Mesodermal cell (in vitro differentiated cells): ENCODE results near the gene SLC50A1.
"Not testable (repeated sequence)": the region's sequence is repeated elsewhere in the genome, so short reads cannot be mapped to it uniquely, and the experiment has no call there.

Source experiments
- H3K27ac ChIP-seq: 2 replicates; pipeline ENCODE4 v1.7.0; 2013; ENCODE audit warnings: mild to moderate bottlenecking, low read depth, low read length, moderate library complexity; ENCODE audit not compliant: severe bottlenecking
- H3K36me3 ChIP-seq: 2 replicates; pipeline ENCODE4 v1.7.1; 2013; ENCODE audit warnings: mild to moderate bottlenecking, low read length, moderate library complexity; ENCODE audit not compliant: control insufficient read depth, insufficient read depth
- H3K4me1 ChIP-seq: one replicate; pipeline ENCODE4 v1.7.1; 2013; ENCODE audit warnings: mild to moderate bottlenecking, low read length; ENCODE audit not compliant: insufficient read depth, control insufficient read depth, poor library complexity, severe bottlenecking
- H3K4me3 ChIP-seq: 2 replicates; pipeline ENCODE4 v1.7.0; 2013; ENCODE audit warnings: low read length, control low read depth, mild to moderate bottlenecking; ENCODE audit not compliant: insufficient read depth, poor library complexity, severe bottlenecking; ENCODE audit errors: extremely low read depth
- H3K9me3 ChIP-seq: 2 replicates; pipeline ENCODE4 v1.7.1; 2013; ENCODE audit warnings: mild to moderate bottlenecking, low read length, moderate library complexity; ENCODE audit not compliant: control insufficient read depth
- WGBS, 2 experiments: methylation state at CpG; one replicate each; pipeline ENCODE4 v1.1.5; 2013; ENCODE audit warnings: missing lambda C conversion rate in 2 of 2; ENCODE audit not compliant: insufficient coverage in 2 of 2; 5-methylcytosine and 5-hydroxymethylcytosine counted together

The SLC50A1 gene

DNA sequence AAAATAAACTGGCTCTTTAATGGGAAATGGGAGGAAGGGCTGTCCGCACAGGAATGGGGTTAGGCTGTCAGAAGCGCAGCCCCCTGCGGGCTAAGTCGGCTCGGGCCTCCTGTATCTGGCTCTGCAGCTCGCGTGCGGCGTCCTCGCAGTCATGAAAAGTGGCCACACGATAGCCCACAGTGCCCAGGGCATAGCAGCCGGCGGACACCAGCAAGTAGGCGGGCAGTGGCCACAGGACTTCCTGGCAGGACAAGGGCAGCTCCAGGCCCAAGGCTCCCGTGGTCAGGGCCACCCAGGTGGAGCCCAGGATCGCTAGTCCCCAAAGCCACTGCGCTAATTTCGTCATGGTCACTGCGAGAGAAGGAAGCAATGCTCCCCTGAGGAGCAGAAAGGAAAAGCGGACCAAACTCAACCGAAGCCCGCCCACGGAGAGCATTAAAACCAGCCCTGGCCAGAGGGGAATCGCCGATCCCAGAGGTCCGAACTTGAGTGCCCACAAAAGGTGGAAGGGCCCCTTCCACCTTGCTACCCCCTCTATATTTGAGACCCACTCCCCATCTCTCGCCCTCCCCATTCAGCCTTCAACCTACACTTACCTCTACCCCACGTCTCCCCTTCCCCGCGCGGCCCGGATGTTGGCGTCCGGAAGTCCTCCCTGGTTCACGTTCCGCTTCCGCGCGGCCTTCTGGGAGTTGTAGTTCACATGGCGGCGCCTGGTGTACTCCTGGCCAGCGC, 4.4 kb downstream of the SLC50A1 start, which contains the start of gene DPM3:
Gene DPM3, minus strand, starts transcription at position 637 of the 735 bp plus-strand sequence. Its CDS starts 291 bp downstream, at position 346.
- Histone ChIP-seq H3K27ac (peak within 1 kb of the TSS; percentile 69), H3K36me3 (peaks cover 13% of the 10 kb centered on the region), H3K4me3 (peak within 1 kb of the TSS; percentile 96), H3K4me1 (peaks cover 6% of the 10 kb centered on the region), H3K9me3 (no peaks in the 10 kb centered on the region)
- WGBS, 2 experiments: 1 to 2% methylated on average over 41 of the region's 42 CpGs

DNA sequence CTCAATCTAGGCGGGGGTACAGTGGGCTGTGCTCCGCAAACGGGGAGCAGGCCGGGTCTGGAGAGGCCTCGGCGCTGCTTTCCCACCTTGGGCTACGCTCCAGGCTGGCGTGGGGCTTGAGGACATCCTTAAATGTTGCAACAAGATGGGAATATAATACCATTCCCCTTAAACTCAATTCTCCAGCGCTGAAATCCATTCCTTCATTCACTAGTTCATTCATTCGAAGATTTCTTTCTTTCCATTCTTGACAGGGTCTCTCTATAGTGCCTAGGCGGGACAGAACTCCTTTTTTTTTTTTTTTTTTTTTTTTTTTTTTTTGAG, 4.9 kb downstream of the SLC50A1 start:
- 0 to 4% methylated on average over 9 of the region's 11 CpGs for WGBS, 2 experiments
- no peak overlapping the region for H3K27ac ChIP-seq
- H3K4me1 ChIP-seq: peaks cover 6% of the 10 kb centered on the region
- peaks cover 13% of the 10 kb centered on the region for H3K36me3 ChIP-seq
- H3K4me3 ChIP-seq: peak overlapping the region; percentile 96
- H3K9me3 ChIP-seq: no peaks in the 10 kb centered on the region

DNA sequence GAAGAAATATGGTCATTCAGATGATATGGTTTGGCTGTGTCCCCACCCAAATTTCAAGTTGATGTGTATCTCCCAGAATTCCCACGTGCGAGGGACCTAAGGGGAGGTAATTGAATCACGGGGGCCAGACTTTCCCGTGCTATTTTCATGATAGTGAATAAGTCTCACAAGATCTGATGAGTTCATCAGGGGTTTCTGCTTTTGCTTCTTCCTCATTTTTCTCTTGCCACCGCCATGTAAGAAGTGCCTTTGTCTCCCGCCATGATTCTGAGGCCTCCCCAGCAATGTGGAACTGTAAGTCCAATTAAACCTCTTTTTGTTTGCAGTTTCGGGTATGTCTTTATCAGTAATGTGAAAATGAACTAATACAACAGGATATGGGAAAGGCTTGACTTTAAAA, 6.1 kb downstream of the SLC50A1 start:
- Histone ChIP-seq H3K4me3 (no peak overlapping the region), H3K9me3 (no peaks in the 10 kb centered on the region), H3K36me3 (peaks cover 13% of the 10 kb centered on the region), H3K27ac (no peak overlapping the region), H3K4me1 (peaks cover 5% of the 10 kb centered on the region)
- WGBS, 2 experiments: 92 to 96% methylated on average over 4 to 6 of the region's 7 CpGs

DNA sequence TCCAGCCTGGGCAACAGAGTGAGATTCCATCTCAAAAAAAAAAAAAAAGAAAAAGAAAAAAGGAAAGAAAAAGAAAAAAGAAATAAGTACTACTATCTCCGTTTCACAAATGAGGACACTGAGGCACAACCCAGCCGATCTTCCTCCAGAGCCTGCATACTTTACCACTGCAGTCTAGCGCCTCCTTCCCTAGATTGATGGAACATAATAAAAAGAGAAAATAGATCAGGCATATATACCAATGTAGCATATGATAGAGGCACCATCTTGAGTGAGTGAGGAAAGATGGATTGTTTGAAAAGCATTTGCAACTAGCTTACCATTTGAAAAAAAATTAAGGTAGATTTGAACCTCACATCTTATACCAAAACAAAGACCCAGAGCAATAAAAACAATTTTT, 9.8 kb downstream of the SLC50A1 start:
- Histone ChIP-seq H3K4me1 (no peaks in the 10 kb centered on the region), H3K9me3 (no peaks in the 10 kb centered on the region), H3K36me3 (no peaks in the 10 kb centered on the region), H3K27ac (no peak overlapping the region), H3K4me3 (no peak overlapping the region)
- no CpG with 5 or more reads among the region's 3 CpGs for WGBS, 2 experiments

DNA sequence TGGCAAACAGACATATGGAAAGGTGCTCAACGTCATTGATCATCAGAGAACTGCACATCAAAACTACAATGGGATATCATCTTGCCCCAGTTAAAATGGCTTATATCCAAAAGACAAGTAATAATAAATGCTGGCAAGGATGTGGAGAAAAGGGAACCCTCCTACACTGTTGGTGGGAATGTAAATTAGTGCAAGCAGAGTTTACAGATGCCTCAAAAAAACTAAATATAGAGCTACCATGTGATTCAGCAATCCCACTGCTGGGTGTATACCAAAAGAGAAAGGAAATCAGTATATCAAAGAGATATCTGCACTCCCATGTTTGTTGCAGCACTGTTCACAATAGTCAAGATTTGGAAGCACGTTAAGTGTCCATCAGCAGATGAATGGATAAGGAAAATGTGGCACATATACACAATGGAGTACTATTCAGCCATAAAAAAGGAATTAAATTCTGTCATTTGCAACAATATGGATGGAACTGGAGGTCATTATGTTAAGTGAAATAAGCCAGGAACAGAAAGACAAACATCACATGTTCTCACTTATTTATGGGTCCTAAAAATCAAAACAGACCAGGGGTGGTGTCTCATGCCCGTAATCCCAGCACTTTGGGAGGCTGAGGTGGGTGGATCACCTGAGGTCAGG, 20.5 kb downstream of the SLC50A1 start:
- H3K27ac ChIP-seq, H3K36me3 ChIP-seq, H3K4me1 ChIP-seq, H3K4me3 ChIP-seq, H3K9me3 ChIP-seq: not testable (repeated sequence)
- 64% methylated on average over 2 of the region's 3 CpGs; no CpG with 5 or more reads in 1 of the 2 experiments for WGBS, 2 experiments

DNA sequence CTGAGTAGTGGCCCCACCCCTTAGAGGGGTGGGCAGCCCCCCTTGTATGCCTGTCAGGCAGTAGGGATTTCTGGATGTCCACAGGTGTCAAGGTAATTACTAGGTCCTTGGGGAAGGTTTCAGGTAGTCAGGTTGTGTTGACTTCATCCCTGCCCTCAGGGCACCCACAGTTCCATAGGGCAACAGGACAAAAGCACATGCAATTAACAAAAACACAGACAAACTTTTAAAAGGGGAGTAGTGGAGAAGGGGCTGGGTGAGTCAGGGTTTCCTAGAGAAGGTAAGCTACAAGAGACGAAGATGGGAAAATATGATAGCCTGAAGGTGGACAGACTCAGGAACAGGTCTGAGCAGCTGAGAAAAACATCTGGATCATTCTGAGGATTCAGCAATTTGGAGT, 23.3 kb downstream of the SLC50A1 start:
- WGBS, 2 experiments: 88 to 89% methylated on average over 1 of the region's 1 CpG
- Histone ChIP-seq H3K9me3 (no peaks in the 10 kb centered on the region), H3K27ac (no peak overlapping the region), H3K4me3 (no peak overlapping the region), H3K36me3 (no peaks in the 10 kb centered on the region), H3K4me1 (no peaks in the 10 kb centered on the region)

DNA sequence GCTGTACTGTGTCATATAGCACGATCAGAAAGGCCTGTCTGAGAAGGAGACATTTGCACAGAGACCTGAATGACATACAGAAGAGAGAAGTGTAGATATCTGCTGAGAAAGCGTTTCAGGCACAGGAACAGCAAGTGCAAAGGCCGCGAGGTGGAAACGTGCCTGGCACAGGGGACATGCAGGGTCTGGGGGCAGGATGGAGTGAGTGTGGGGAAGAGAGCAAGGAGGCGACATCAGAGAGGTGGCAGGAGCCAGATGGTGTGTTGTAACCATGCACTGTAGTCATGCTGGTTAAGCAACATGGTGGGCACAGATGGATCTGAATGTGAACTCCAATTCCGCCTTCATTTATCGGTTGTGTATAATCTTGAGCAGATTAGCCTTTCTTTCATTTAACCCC, 24.5 kb downstream of the SLC50A1 start:
- H3K9me3 ChIP-seq: no peaks in the 10 kb centered on the region
- no peak overlapping the region for H3K4me3 ChIP-seq
- no peak overlapping the region for H3K27ac ChIP-seq
- H3K4me1 ChIP-seq: no peaks in the 10 kb centered on the region
- 92% methylated on average over 6 to 7 of the region's 8 CpGs for WGBS, 2 experiments
- H3K36me3 ChIP-seq: no peaks in the 10 kb centered on the region

DNA sequence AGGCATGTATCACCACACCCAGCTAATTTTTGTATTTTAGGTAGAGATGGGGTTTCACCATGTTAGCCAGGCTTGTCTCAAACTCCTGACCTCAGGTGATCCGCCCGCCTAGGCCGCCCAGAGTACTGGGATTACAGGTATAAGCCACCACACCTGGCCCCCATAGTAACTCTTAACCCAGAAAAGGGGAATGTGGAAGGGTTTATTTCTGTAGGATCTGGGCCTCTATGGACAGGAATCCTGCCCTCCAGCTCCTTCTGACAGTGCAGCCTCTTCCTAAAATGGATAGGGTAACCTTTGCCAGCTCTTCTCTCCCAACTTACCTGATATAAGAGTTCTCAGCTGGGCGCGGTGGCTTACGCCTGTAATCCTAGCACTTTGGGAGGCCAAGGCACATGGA, 27.0 kb downstream of the SLC50A1 start:
- not testable (repeated sequence) for H3K4me1 ChIP-seq, H3K27ac ChIP-seq, H3K9me3 ChIP-seq, H3K36me3 ChIP-seq, H3K4me3 ChIP-seq
- WGBS, 2 experiments: 82 to 100% methylated on average over 3 of the region's 6 CpGs

DNA sequence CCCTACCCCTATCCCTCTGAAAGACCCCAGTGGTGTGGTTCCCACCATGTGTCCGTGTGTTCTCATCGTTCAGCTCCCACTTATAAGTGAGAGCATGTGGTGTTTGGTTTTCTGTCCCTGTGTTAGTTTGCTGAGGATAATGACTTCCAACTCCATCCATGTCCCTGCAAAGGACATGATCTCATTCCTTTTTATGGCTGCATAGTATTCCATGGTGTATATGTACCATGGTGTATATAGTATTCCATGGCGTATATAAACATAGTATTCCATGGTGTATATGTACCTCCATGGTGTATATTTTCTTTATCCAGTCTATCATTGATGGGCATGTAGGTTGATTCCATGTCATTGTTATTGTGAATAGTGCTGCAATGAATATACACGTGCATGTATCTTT, 28.1 kb downstream of the SLC50A1 start:
- H3K27ac ChIP-seq, H3K9me3 ChIP-seq, H3K4me3 ChIP-seq, H3K4me1 ChIP-seq, H3K36me3 ChIP-seq: not testable (repeated sequence)
- 100% methylated on average over 1 of the region's 4 CpGs for WGBS, 2 experiments

DNA sequence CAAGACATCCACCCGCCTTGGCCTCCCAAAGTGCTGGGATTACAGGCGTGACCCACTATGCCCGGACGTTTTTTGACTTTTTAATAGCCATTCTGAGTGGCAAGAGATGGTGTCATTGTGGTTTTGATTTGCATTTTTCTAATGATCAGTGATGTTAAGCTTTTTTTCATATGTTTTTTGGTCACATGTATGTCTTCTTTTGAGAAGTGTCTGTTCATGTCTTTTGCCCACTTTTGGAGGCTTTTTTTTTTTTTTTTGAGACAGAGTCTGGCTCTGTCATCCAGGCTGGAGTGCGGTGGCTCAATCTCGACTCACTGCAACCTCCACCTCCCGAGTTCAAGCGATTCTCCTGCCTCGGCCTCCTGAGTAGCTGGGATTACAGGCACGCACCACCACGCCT, 29.0 kb downstream of the SLC50A1 start:
- H3K36me3 ChIP-seq, H3K4me3 ChIP-seq, H3K9me3 ChIP-seq, H3K27ac ChIP-seq, H3K4me1 ChIP-seq: not testable (repeated sequence)
- WGBS, 2 experiments: 85 to 93% methylated on average over 5 of the region's 11 CpGs

DNA sequence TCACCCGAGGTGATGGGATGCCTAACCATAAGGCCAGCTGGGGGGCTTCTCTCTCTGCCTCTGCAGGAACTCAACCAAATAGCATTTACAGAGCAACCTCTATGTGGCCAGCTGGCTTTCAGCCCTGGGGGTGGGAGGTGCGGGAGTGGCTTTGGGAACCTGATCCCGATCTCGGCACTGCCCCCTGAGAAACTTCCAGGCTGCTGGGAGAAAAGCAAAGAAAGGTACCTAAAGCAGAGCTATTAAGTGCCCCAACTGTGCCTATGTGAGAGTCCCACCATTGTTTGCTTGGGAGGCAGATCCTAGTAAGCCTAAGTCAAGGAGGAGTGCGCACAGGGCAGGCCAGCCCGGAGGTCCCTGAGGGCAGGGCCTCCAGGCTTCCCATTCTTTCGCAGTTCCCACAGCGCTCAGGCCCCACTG, 30.4 kb downstream of the SLC50A1 start:
- 73 to 75% methylated on average over 8 of the region's 8 CpGs for WGBS, 2 experiments
- H3K4me1 ChIP-seq: no peaks in the 10 kb centered on the region
- H3K9me3 ChIP-seq: no peaks in the 10 kb centered on the region
- H3K4me3 ChIP-seq: no peak overlapping the region
- peaks cover 24% of the 10 kb centered on the region for H3K36me3 ChIP-seq
- H3K27ac ChIP-seq: no peak overlapping the region
